GM18505 (cell line): ENCODE results near the gene CDC37.
"Not testable (repeated sequence)": the region's sequence is repeated elsewhere in the genome, so short reads cannot be mapped to it uniquely, and the experiment has no call there.

Source experiments
- ATAC-seq: cut with Tn5 transposase; IDR thresholded peaks from one replicate; pipeline ENCODE4 v1.9.1; 2021; ENCODE audit not compliant: unreplicated experiment
- POLR2A ChIP-seq: IDR thresholded peaks from 4 replicates; pipeline ENCODE4 v1.6.1; 2011; ENCODE audit warnings: borderline replicate concordance; ENCODE audit not compliant: insufficient read depth, insufficient read length; ENCODE audit errors: extremely low read depth

CDC37 gene

DNA sequence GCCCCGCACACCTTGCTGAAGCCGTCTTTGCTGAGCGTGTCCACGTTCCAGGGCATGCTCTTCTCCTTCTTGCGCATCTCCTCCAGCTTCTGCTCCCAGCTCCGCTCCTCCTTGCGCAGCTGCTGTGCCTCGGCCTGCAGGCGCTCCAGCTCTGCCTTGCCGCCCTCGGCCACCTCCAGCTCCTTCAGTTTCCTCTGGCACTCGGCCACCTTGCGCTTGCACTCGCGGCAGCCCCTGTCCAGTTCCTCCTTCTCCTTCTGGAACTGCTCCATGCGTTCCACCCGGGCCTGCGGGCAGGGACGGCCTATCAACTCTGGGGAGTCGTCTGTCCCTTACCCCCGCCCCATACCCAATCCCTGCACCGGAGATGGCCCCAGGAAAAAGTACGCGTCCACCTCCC is 7.4 kb downstream of the CDC37 start:
- no peak for ATAC-seq
- no peak for TF ChIP-seq POLR2A

DNA sequence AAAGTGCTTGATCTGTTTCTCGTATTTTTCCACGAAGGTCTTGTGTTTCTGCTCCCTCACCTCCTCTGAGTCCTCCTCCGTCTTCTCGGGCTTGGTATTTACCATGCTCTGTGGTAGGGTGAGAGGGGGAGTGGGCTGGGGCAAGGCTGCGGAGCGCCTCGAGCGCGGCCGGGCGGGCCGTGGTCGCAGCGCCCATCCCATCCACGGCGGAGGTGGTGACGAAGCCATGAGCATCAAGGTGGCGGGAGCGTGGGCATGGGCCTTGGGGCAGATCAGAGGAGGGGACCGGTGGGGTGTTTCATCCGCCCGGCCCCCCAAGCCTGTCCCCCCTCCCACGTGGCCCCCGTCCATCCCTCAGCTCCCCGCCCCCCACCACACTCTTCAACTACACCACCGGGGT is 7.9 kb downstream of the CDC37 start:
- no peak for ATAC-seq
- no peak for TF ChIP-seq POLR2A

DNA sequence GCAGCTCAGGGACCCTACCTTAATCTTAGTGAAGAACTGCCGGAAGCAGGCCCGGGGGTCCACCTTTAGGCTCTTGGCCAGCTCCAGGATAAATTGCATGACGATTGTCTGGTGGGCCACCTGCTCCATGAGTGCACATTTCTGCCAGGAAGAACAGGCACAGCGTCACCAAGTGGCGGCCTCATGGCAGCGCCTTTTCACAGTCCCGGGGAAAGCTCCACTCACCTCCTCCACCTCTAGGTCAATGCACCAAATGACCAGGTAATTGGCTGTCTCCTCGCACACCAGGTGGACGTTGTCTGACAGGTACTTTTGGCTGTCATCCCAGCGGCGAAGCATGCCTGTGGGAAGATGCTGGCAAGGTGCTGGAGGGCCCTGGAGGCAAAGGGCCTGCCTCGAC is 8.3 kb downstream of the CDC37 start:
- no peak for TF ChIP-seq POLR2A
- no peak for ATAC-seq

DNA sequence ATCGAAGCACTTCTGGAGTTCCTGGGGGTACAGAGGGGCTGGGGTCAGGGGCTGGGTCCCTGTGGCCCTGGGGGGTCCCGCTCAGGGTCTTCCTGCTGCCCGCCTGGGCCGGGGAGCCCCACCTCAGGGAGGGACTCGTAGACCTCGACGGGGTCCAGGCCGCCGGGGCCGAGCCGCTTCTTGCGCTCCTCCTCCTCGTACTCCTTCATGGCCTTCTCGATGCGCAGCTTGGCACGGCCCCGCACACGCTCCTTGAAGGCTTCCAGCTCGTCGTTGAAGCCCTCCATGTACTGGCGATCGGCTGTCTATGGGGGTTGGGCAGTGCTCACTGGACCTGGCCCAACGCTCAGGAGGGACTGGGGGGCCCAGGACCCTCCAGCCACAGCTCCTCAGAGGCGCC is 10.2 kb downstream of the CDC37 start:
- no peak for TF ChIP-seq POLR2A
- ATAC-seq: no peak

DNA sequence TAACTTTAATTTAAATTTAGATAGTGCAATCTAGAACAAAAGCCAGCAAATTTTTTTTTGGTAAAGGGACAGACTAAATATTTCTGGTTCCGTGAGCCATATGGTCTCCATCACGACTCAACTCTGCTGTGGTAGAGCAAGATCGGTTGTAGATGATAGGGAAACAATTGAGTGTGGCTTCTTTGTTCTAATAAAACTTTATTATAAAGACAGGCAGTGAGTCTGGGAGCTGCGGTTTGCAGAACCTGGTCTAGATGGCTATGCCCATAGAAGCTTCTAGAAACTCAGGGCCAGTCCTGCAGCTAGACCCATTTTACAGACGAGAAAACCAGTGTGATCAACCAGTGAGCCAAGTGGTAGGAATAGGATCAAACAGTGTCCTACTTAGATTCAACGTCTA is 11.2 kb downstream of the CDC37 start:
- no peak for TF ChIP-seq POLR2A
- no peak for ATAC-seq

DNA sequence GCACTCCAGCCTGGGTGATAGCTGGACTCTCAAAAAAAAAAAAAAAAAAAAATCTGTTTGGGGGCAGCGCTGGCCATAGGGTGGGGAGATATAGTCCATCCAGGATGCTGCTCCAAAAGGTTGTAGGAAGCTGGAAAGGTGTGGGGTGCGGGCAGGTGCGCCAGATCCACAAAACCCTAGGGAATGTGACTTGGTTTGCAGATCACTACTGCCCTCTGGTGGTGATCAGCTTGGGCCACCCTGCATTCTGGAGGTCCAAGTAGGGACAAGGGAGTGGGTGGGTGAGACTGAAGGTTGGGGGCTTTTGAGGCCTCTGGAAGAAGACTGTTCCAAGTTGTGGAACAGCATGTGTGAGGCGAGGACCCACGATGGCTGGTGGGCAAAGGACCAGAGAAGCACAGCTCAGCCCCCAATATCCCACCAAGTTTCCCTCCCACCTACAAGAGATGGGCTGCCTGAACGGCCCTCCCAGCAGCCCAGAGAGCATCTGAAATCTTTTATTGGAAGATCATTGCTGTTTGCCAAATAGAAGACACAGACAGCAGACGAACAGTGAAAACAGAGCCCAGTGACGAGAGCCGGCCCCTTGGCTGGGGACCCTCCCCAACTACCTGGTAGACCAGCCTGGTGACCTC is 12.6 kb downstream of the CDC37 start:
- no peak for ATAC-seq
- TF ChIP-seq POLR2A: no peak

DNA sequence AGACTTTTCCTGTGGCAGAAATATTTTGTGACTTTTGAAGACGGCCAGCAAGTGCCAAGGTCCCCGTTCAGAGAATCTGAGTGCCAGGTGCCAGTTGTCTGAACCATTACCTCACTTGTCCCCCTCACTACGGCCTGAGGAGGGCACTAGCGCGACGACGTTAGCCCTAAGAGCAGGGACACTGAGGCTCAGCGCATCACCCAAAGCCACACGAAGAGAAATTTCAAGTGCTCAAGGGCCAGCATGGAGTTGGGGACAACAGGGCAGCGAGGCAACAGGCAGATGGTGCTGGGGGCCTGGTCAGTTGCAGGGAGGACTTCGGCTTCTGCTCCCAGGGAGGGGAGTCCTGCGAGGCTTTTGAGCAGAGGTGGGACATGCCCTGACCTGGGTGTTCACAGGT is 13.5 kb downstream of the CDC37 start:
- ATAC-seq: no peak
- TF ChIP-seq POLR2A: no peak

DNA sequence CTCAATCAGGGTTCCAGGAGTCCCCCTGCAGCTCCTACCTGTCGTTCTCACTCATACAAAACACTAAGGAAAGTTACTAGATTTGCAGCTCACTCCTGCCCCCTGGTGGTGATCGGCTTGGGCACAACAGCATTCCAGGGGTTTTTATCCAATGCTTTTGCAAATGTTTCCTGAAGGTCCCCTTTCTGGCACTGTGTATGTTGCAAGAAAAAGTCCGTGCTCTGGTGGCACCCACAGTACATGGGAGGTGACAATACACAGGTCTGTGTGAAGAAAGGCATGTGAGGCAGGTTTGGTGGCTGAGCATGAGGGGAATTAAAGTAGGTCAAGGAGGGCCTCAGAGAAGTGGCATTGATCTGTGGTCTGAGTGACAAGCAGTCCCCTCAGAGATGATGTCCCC is 14.4 kb downstream of the CDC37 start:
- no peak for TF ChIP-seq POLR2A
- ATAC-seq: no peak

DNA sequence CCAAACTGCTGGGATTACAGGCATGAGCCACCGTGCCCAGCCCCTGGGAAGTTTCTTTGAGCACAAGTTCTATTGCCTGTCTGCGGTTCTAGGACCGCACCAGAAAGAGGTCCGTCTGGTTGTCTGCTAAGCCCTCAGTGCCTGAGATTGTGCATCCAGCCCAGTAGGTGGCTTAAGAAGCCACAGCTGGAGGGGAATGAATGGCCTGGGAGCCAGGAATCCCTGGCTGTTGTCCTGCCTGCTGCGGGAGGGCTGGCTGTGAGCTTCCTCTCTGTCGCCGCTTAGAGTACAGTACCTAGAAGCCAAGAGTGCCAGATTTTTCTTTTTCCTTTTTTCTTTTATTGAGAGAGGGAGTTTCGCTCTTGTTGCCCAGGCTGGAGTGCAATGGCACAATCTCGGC is 18.8 kb downstream of the CDC37 start:
- no peak for TF ChIP-seq POLR2A
- no peak for ATAC-seq

DNA sequence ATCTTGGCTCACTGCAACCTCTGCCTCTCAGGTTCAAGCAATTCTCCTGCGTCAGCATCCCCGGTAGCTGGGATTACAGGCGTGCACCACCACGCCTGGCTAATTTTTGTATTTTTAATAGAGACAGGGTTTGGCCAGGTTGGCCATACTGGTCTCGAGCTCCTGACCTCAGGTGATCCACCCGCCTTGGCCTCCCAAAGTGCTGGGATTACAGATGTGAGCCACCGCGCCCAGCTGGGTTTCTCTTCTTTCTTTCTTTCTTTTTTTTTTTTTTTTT is 20.2 kb downstream of the CDC37 start:
- ATAC-seq: not testable (repeated sequence)

DNA sequence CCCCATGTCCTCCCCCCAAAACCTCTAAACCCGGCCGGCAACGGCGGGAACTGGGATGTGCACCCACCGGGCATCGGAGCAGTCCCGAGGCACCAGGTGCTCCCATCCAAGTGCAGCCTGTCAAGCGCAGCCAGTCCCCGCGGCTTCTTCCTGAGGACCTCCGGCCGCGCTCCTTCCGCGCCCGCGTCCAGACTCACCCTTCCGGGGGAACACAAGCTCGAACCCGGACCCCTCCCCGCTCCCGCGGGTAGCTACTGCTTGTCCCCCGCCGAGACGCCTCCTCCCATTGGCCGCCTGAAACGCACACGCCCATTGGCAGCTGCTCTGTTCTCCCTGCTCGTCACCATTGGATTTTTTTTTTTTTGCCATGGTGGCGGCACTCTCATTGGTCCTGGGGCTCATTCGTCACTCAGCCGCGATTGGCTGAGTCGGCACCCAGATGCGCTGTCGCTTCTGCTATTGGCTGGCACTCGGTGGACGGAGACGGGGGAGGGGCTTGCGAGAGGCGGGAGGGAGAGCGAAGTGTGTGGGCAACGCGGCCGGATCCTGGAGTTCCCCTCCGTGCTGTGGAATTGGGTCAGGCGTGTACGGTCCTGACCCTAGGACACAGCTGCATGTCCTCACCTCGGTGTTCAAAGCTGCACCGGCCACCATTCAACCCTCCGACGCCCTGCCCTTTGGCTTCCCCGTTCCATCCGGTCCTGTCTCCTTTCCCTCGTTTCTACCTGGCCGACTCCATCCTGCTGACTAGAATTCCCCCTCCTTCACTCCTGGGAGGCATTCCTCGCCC is 22.8 kb downstream of the CDC37 start, which contains the start of gene TYK2:
TYK2 (minus strand) TSS at position 260 of the 790 bp plus-strand sequence. CDS start 2,166 bp downstream, outside the sequence.
- peak; percentile 89 for ATAC-seq
- TF ChIP-seq POLR2A: peak; percentile 85

DNA sequence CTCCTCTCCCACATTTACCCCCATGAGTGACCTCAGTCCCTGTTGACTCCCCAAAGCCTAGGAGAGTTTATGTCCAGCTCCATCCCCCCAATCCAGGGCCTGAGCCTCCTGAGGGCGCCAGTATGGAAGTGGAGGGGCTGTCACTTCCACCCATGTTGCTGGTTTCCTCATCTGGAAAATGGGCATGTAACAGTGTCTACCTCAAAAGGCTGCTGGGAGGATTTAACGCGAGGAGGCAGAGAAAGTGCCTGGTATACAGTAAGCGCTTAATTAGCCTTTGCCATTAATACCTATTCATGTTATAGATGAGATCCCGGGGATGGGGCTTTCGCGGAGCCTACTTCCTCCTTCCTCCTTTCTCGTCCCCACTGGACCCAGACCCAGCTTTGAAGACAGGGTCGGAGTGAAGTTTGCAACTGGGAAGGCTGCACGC is 23.4 kb downstream of the CDC37 start:
- no peak for TF ChIP-seq POLR2A
- no peak for ATAC-seq

DNA sequence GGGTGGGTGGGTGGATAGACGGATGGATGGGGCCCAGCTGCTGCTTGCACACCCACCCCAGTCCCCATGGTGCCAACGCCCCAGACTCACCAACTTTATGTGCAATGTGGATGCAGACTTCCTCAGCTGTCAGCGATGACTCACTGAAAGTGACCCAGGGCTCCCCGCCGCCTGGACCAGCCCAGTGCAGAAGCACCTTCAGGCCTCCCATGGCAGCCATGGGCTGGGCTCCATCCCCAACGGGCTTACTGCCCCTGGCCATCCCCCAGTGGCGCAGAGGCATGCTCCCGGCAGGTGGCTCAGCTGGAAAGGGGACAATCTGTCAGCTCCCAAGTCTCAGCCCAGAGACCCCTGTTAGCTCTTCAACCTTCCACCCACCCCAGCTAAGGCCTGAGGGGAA is 25.2 kb downstream of the CDC37 start:
- TF ChIP-seq POLR2A: no peak
- no peak for ATAC-seq

DNA sequence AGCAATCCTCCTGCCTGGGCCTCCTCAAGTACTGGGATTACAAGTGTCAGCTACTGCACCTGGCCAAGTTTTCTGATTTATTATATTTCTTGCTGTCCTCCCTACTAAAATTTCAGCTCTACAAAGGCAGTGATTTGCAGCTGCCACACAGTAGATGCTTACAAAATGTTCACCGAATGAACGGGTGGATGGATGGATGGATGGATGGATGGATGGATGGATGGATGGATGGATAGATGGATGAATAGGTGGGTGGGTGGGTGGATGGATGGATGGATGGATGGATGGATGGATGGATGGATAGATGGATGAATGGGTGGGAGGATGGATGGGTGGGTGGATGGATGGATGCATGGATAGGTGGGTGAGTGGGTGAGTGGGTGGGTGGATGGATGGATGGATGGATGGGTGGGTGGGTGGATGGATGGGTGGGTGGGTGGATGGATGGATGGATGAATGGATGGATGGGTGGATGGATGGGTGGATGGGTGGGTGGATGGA is 26.2 kb downstream of the CDC37 start:
- ATAC-seq: not testable (repeated sequence)
